A549 (cell line): Measurements from ENCODE around the gene PHC2. TPM values are rescaled to one million over a fixed set of nuclear protein-coding genes. Genes with fewer than 3 reads are reported as not detected.

Source experiments
- ATAC-seq, 2 experiments: fragments of 200-7000 bp in 1 of 2; fragments of >200 bp in 1 of 2; cut with Nextera tagmentation in 1 of 2; cut with Tn5 transposase in 1 of 2; 3 replicates each; pipeline versions ENCODE4 v1.8.0 to v1.9.1; 2018 to 2020; ENCODE audit warnings: mild to moderate bottlenecking in 1 of 2, moderate library complexity in 1 of 2
- CTCF ChIA-PET: fragments of 300-600 bp; sonication (Branson Sonifier 250); formaldehyde crosslinking; extraction: SDS; loops from one replicate; lab custom pipeline; 2021; ENCODE audit warnings: antibody characterized with exemption, inconsistent platforms; lab: Yijun Ruan, JAX
- POLR2A ChIA-PET: fragments of 350-600 bp; formaldehyde crosslinking; extraction: SDS; loops from one replicate; lab custom pipeline; 2021; ENCODE audit warnings: antibody characterized with exemption, inconsistent platforms; lab: Yijun Ruan, JAX
- DNase-seq, 2 experiments: peaks; one replicate each; pipeline versions ENCODE4 v3.0.0 to v3.0.0-alpha.2; 2011 to 2016; ENCODE audit warnings: low read depth in 1 of 2, low spot score in 1 of 2
- FAIRE-seq: peaks from 2 replicates; lab custom pipeline; 2011; peaks lifted over from hg19 to GRCh38; lab: Jason Lieb, UNC
- H3K27ac ChIP-seq, 2 experiments: fragments of >200 bp; sonication (Bioruptor Twin); formaldehyde crosslinking; 3 replicates each; pipeline ENCODE4 v1.5.1; 2016 to 2017
- H3K4me1 ChIP-seq: fragments of >200 bp; sonication (Bioruptor Twin); formaldehyde crosslinking; 3 replicates; pipeline ENCODE4 v1.6.1; 2016
- H3K4me2 ChIP-seq: fragments of >200 bp; sonication (Bioruptor Twin); formaldehyde crosslinking; 3 replicates; pipeline ENCODE4 v1.6.1; 2016
- H3K4me3 ChIP-seq: fragments of >200 bp; sonication (Bioruptor Twin); formaldehyde crosslinking; 3 replicates; pipeline ENCODE4 v1.5.1; 2016
- H3K9me3 ChIP-seq: fragments of >200 bp; sonication (Bioruptor Twin); formaldehyde crosslinking; 3 replicates; pipeline ENCODE4 v1.6.1; 2016
- CBX8 ChIP-seq: fragments of 200-600 bp; sonication (generic); IDR thresholded peaks from 2 replicates; pipeline ENCODE4 v1.6.1; 2016
- CHD2 ChIP-seq: fragments of 150-350 bp; IDR thresholded peaks from 2 replicates; pipeline ENCODE4 v1.6.1; 2014; ENCODE audit warnings: low read length; ENCODE audit not compliant: partially characterized antibody
- EHF ChIP-seq: fragments of 250-450 bp; sonication (Bioruptor Pico); IDR thresholded peaks from 2 replicates; pipeline ENCODE4 v1.5.0; 2020; ENCODE audit warnings: mild to moderate bottlenecking
- EHMT2 ChIP-seq: fragments of 200-600 bp; sonication (generic); IDR thresholded peaks from 2 replicates; pipeline ENCODE4 v1.6.1; 2016; ENCODE audit warnings: antibody characterized with exemption, low read depth, mild to moderate bottlenecking, moderate library complexity
- EP300 ChIP-seq, 2 experiments: fragments of >200 bp; sonication (Bioruptor Twin); formaldehyde crosslinking; IDR thresholded peaks; 2 replicates in 1 of 2; 3 replicates in 1 of 2; pipeline ENCODE4 v1.6.1; 2016 to 2017
- ESRRA ChIP-seq: fragments of 150-350 bp; IDR thresholded peaks from 2 replicates; pipeline ENCODE4 v1.6.1; 2014; ENCODE audit warnings: mild to moderate bottlenecking, low read length, borderline replicate concordance
- FOSB ChIP-seq: fragments of 250-450 bp; sonication (Bioruptor Pico); IDR thresholded peaks from 2 replicates; pipeline ENCODE4 v1.5.0; 2020; ENCODE audit warnings: mild to moderate bottlenecking, moderate library complexity
- HOXA7 ChIP-seq: fragments of 250-450 bp; sonication (Bioruptor Pico); IDR thresholded peaks from 2 replicates; pipeline ENCODE4 v1.5.0; 2020; ENCODE audit warnings: mild to moderate bottlenecking, moderate library complexity
- HOXB13 ChIP-seq: fragments of 250-450 bp; sonication (Bioruptor Pico); IDR thresholded peaks from 2 replicates; pipeline ENCODE4 v1.5.0; 2020; ENCODE audit warnings: low read depth, mild to moderate bottlenecking, moderate library complexity
- HOXB5 ChIP-seq: fragments of 250-450 bp; sonication (Bioruptor Pico); IDR thresholded peaks from 2 replicates; pipeline ENCODE4 v1.5.0; 2020; ENCODE audit warnings: mild to moderate bottlenecking, moderate library complexity
- JUNB ChIP-seq: fragments of >200 bp; sonication (Bioruptor Twin); formaldehyde crosslinking; IDR thresholded peaks from 2 replicates; pipeline ENCODE4 v1.6.1; 2016
- KDM1A ChIP-seq: fragments of 200-600 bp; sonication (generic); IDR thresholded peaks from 2 replicates; pipeline ENCODE4 v1.6.1; 2016; ENCODE audit warnings: low read depth, mild to moderate bottlenecking
- KDM5A ChIP-seq: fragments of 200-600 bp; sonication (generic); IDR thresholded peaks from 2 replicates; pipeline ENCODE4 v1.6.1; 2016; ENCODE audit warnings: antibody characterized with exemption, mild to moderate bottlenecking
- MAZ ChIP-seq: fragments of 150-350 bp; IDR thresholded peaks from 2 replicates; pipeline ENCODE4 v1.6.1; 2014; ENCODE audit warnings: antibody characterized with exemption, low read depth, low read length, borderline replicate concordance
- MYC ChIP-seq: IDR thresholded peaks from 2 replicates; pipeline ENCODE4 v1.6.1; 2012; ENCODE audit warnings: mild to moderate bottlenecking, inconsistent platforms, low read length, improper control_type of control experiment, borderline replicate concordance
- NR3C1 ChIP-seq: fragments of >200 bp; sonication (Bioruptor Twin); formaldehyde crosslinking; IDR thresholded peaks from 3 replicates; pipeline ENCODE4 v1.6.1; 2017
- PHF8 ChIP-seq: fragments of 200-600 bp; sonication (generic); IDR thresholded peaks from 2 replicates; pipeline ENCODE4 v1.6.1; 2016; ENCODE audit warnings: low read depth, mild to moderate bottlenecking, antibody characterized with exemption, moderate library complexity, borderline replicate concordance
- RARB ChIP-seq: fragments of 250-450 bp; sonication (Bioruptor Pico); IDR thresholded peaks from 2 replicates; pipeline ENCODE4 v1.8.0; 2021; ENCODE audit warnings: mild to moderate bottlenecking, moderate library complexity
- SMC3 ChIP-seq: fragments of >200 bp; sonication (Bioruptor Twin); formaldehyde crosslinking; IDR thresholded peaks from 3 replicates; pipeline ENCODE4 v1.6.1; 2018; ENCODE audit warnings: inconsistent platforms
- TP53 ChIP-seq: fragments of 250-450 bp; sonication (Bioruptor Pico); IDR thresholded peaks from 2 replicates; pipeline ENCODE4 v1.5.0; 2021; ENCODE audit warnings: mild to moderate bottlenecking, moderate library complexity
- ZC3H11A ChIP-seq: fragments of 450-650 bp; IDR thresholded peaks from 2 replicates; pipeline ENCODE4 v1.6.1; 2014; ENCODE audit warnings: antibody characterized with exemption, mild to moderate bottlenecking
- ZFP36 ChIP-seq: fragments of 450-650 bp; IDR thresholded peaks from 2 replicates; pipeline ENCODE4 v1.6.1; 2014; ENCODE audit warnings: borderline replicate concordance; ENCODE audit not compliant: partially characterized antibody
- ZSCAN20 ChIP-seq: fragments of 250-450 bp; sonication (Bioruptor Pico); IDR thresholded peaks from 2 replicates; pipeline ENCODE4 v1.8.0; 2022; ENCODE audit warnings: mild to moderate bottlenecking, moderate library complexity
- WGBS: methylation state at CpG from one replicate; pipeline ENCODE4 v1.1.6; 2017; ENCODE audit errors: missing lambda C conversion rate; 5-methylcytosine and 5-hydroxymethylcytosine counted together
- polyA plus RNA-seq, 4 experiments: library from polyadenylated mRNA; depleted of rRNA in 3 of 4; stranded (reverse); fragments of >200 nt; fragmentation: RNase III in 1 of 4; extraction: RNeasy Plus Mini Kit Qiagen cat#74134 plus additional on column Dnase treatment in 1 of 4; gene quantifications; 2 replicates in 3 of 4; 3 replicates in 1 of 4; pipeline ENCODE4 v1.2.3, GENCODE V29; 2011 to 2017
- TF ChIP-seq, protein P1 (sequence below): fragments of 450-650 bp; IDR thresholded peaks from 2 replicates; pipeline ENCODE4 v1.6.1; 2014; ENCODE audit warnings: antibody characterized with exemption
- TF ChIP-seq, protein P2 (sequence below): IDR thresholded peaks from 2 replicates; pipeline ENCODE4 v1.6.1; 2012
- TF ChIP-seq, protein P3 (sequence below): fragments of >200 bp; sonication (Bioruptor Twin); formaldehyde crosslinking; IDR thresholded peaks from 3 replicates; pipeline ENCODE4 v1.6.1; 2016
- TF ChIP-seq, protein P4 (sequence below): fragments of >200 bp; sonication (Bioruptor Twin); formaldehyde crosslinking; IDR thresholded peaks from 3 replicates; pipeline ENCODE4 v1.5.1; 2016

PHC2 gene
- polyA plus RNA-seq, 2 of the 4 experiments (the other 2 are of a cell fraction), result 29.9 to 33.2 TPM

- WGBS, result 40% methylated on average over 1 of the region's 1 CpG
- CTCF ChIA-PET, result no interaction called here
- POLR2A ChIA-PET, result no interaction called here
Observed at GRCh38 chr1:33377756-33378155, 53.1 kb downstream of the PHC2 start.

GRCh38 chr1:33377013-33377412, 53.9 kb downstream of the PHC2 start:
- CTCF ChIA-PET, result no interaction called here

More at GRCh38 chr1:33377756-33378155, 53.1 kb downstream of the PHC2 start:
- no peak overlapping the region for H3K4me3 ChIP-seq
- H3K4me1 ChIP-seq, result no peaks in the 10 kb centered on the region
- ATAC-seq, result no peak
- no peak overlapping the region for H3K27ac ChIP-seq
- TF ChIP-seq, protein P1, sequence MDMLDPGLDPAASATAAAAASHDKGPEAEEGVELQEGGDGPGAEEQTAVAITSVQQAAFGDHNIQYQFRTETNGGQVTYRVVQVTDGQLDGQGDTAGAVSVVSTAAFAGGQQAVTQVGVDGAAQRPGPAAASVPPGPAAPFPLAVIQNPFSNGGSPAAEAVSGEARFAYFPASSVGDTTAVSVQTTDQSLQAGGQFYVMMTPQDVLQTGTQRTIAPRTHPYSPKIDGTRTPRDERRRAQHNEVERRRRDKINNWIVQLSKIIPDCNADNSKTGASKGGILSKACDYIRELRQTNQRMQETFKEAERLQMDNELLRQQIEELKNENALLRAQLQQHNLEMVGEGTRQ, result no peak
- TF ChIP-seq CBX8 (no peak), EHF (CRISPR knock-in tag) (no peak), PHF8 (no peak), KDM1A (no peak), FOSB (no peak), EP300 (IDR thresholded peaks at IDR 0.05) (no peak), EHMT2 (no peak), SMC3 (no peak), TP53 (CRISPR knock-in tag) (no peak), JUNB (no peak), ZSCAN20 (no peak), NR3C1 (no peak)
- TF ChIP-seq, protein P2, sequence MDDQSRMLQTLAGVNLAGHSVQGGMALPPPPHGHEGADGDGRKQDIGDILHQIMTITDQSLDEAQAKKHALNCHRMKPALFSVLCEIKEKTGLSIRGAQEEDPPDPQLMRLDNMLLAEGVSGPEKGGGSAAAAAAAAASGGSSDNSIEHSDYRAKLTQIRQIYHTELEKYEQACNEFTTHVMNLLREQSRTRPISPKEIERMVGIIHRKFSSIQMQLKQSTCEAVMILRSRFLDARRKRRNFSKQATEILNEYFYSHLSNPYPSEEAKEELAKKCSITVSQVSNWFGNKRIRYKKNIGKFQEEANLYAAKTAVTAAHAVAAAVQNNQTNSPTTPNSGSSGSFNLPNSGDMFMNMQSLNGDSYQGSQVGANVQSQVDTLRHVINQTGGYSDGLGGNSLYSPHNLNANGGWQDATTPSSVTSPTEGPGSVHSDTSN, result no peak
- TF ChIP-seq, protein P3, sequence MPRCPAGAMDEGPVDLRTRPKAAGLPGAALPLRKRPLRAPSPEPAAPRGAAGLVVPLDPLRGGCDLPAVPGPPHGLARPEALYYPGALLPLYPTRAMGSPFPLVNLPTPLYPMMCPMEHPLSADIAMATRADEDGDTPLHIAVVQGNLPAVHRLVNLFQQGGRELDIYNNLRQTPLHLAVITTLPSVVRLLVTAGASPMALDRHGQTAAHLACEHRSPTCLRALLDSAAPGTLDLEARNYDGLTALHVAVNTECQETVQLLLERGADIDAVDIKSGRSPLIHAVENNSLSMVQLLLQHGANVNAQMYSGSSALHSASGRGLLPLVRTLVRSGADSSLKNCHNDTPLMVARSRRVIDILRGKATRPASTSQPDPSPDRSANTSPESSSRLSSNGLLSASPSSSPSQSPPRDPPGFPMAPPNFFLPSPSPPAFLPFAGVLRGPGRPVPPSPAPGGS, result no peak
- FAIRE-seq, result no peak
- no peak overlapping the region for H3K4me2 ChIP-seq
- DNase-seq, result no peak
- no peaks in the 10 kb centered on the region for H3K9me3 ChIP-seq

More at GRCh38 chr1:33377013-33377412, 53.9 kb downstream of the PHC2 start:
- H3K4me1 ChIP-seq, result no peaks in the 10 kb centered on the region
- FAIRE-seq (no peak), ATAC-seq (no peak), DNase-seq (no peak)
- 95% methylated on average over 1 of the region's 1 CpG for WGBS
- no peaks in the 10 kb centered on the region for H3K9me3 ChIP-seq
- no peak overlapping the region for H3K4me3 ChIP-seq
- TF ChIP-seq KDM1A (no peak), MYC (no peak), HOXB5 (CRISPR knock-in tag) (no peak), KDM5A (no peak), ZFP36 (no peak), MAZ (no peak), ESRRA (no peak), HOXA7 (CRISPR knock-in tag) (no peak), EHF (CRISPR knock-in tag) (no peak), RARB (no peak), HOXB13 (no peak), ZC3H11A (no peak), CHD2 (no peak), EHMT2 (no peak)
- TF ChIP-seq, protein P4, sequence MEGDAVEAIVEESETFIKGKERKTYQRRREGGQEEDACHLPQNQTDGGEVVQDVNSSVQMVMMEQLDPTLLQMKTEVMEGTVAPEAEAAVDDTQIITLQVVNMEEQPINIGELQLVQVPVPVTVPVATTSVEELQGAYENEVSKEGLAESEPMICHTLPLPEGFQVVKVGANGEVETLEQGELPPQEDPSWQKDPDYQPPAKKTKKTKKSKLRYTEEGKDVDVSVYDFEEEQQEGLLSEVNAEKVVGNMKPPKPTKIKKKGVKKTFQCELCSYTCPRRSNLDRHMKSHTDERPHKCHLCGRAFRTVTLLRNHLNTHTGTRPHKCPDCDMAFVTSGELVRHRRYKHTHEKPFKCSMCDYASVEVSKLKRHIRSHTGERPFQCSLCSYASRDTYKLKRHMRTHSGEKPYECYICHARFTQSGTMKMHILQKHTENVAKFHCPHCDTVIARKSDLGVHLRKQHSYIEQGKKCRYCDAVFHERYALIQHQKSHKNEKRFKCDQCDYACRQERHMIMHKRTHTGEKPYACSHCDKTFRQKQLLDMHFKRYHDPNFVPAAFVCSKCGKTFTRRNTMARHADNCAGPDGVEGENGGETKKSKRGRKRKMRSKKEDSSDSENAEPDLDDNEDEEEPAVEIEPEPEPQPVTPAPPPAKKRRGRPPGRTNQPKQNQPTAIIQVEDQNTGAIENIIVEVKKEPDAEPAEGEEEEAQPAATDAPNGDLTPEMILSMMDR, result no peak
- no peak overlapping the region for H3K27ac ChIP-seq
- POLR2A ChIA-PET, result no interaction called here
- H3K4me2 ChIP-seq, result no peak overlapping the region
